Ovary (tissue), 3 donors: ENCODE measurements around the gene FRMD4A.

ENCODE experiments used
- POLR2A ChIP-seq: fragments of 450-650 bp; IDR thresholded peaks from one replicate; pipeline ENCODE4 v1.6.1; 2017; ENCODE audit warnings: antibody characterized with exemption, mild to moderate bottlenecking, moderate library complexity
- TF ChIP-seq, protein P1 (sequence below), 3 donors: fragments of 450-650 bp in 2 of 3; fragments of 200-600 bp in 1 of 3; IDR thresholded peaks; one replicate each; pipeline versions ENCODE4 v1.5.1 to v1.8.0; 2016 to 2022; ENCODE audit warnings: antibody characterized with exemption in 3 of 3, mild to moderate bottlenecking in 1 of 3
- donor health status: DM: no; HTN: no; CAD: no.

DNA sequence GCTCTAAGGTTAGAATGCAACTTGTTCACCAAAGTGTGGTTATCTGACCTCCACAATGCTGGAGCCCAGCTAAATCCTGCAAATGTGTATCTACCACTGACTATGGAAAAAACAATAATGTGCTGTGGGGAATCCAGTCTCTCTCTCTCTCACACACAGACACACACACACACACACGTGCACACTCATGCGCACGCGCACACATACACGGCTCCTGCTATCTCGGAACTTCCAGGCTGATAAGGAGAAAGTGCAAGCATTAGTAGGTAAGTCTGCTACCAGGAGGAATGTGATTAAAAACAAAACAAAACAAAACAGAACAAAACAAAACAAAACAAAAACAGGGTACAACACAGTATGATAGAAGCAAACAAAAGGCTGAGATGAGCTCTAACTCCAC is 205.2 kb downstream of the FRMD4A start:
- TF ChIP-seq, protein P1, sequence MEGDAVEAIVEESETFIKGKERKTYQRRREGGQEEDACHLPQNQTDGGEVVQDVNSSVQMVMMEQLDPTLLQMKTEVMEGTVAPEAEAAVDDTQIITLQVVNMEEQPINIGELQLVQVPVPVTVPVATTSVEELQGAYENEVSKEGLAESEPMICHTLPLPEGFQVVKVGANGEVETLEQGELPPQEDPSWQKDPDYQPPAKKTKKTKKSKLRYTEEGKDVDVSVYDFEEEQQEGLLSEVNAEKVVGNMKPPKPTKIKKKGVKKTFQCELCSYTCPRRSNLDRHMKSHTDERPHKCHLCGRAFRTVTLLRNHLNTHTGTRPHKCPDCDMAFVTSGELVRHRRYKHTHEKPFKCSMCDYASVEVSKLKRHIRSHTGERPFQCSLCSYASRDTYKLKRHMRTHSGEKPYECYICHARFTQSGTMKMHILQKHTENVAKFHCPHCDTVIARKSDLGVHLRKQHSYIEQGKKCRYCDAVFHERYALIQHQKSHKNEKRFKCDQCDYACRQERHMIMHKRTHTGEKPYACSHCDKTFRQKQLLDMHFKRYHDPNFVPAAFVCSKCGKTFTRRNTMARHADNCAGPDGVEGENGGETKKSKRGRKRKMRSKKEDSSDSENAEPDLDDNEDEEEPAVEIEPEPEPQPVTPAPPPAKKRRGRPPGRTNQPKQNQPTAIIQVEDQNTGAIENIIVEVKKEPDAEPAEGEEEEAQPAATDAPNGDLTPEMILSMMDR (IDR thresholded peaks at IDR 0.05) = no peak
- no peak for TF ChIP-seq POLR2A
